ENCODE data around the gene NME8.

Gene NME8

GRCh38 chr7:37853468-37853867 is 5.1 kb downstream of the NME8 start:
- Histone ChIP-seq H3K9me3 (replicated peaks; ENCODE audit: insufficient read depth, low read length) (no peaks in the 10 kb centered on the region), H3K4me1 (ENCODE audit: low read length) (no peaks in the 10 kb centered on the region), H3F3A (ENCODE audit: insufficient read depth, low read length) (no peaks in the 10 kb centered on the region), H3K9me2 (replicated peaks; ENCODE audit: insufficient read depth, low read length) (no peaks in the 10 kb centered on the region), H3K9ac (ENCODE audit: low read length) (no peak overlapping the region), H3K4me3 (ENCODE audit: low read length) (no peak overlapping the region), H3K4me2 (ENCODE audit: low read depth, low read length) (no peak overlapping the region), H3K27me3 (replicated peaks; ENCODE audit: insufficient read depth, low read length) (no peaks in the 10 kb centered on the region), H2AFZ (ENCODE audit: low read length) (no peak overlapping the region), H3K27ac (ENCODE audit: low read length) (no peak overlapping the region), H3K79me2 (ENCODE audit: low read length) (no peaks in the 10 kb centered on the region), H3K36me3 (replicated peaks; ENCODE audit: insufficient read depth, low read length) (no peaks in the 10 kb centered on the region), H4K20me1 (ENCODE audit: insufficient read depth, low read length) (no peaks in the 10 kb centered on the region)
- DNase-seq = peak; percentile 59
- TF ChIP-seq EZH2phosphoT487 (IDR thresholded peaks at IDR 0.05; ENCODE audit: low read length) = no peak
- TF ChIP-seq, protein P1, sequence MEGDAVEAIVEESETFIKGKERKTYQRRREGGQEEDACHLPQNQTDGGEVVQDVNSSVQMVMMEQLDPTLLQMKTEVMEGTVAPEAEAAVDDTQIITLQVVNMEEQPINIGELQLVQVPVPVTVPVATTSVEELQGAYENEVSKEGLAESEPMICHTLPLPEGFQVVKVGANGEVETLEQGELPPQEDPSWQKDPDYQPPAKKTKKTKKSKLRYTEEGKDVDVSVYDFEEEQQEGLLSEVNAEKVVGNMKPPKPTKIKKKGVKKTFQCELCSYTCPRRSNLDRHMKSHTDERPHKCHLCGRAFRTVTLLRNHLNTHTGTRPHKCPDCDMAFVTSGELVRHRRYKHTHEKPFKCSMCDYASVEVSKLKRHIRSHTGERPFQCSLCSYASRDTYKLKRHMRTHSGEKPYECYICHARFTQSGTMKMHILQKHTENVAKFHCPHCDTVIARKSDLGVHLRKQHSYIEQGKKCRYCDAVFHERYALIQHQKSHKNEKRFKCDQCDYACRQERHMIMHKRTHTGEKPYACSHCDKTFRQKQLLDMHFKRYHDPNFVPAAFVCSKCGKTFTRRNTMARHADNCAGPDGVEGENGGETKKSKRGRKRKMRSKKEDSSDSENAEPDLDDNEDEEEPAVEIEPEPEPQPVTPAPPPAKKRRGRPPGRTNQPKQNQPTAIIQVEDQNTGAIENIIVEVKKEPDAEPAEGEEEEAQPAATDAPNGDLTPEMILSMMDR (IDR thresholded peaks at IDR 0.05; ENCODE audit: low read length) = peak; percentile 66

DNA sequence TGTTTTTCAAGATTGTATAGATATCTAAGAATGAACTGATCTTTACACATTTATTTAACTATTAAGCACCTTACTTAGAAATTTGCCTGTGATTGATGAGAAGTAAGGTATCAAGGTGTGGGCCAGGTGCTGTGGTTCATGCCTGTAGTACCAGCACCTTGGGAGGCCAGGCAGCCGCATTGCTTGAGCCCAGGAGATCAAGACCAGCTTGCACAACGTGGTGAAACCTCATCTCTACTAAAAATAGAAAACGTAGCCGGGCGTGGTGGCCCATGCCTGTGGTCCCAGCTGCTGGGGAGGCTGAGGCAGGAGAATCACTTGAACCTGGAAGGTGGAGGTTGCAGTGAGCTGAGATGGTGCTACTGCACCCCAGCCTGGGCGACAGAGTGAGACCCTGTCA is 33.7 kb downstream of the NME8 start:
- no peak for DNase-seq
- no peaks in the 10 kb centered on the region for H3K9me3 ChIP-seq (replicated peaks; ENCODE audit: insufficient read depth, low read length)
- no peaks in the 10 kb centered on the region for H3K27me3 ChIP-seq (replicated peaks; ENCODE audit: insufficient read depth, low read length)
- no peak overlapping the region for H2AFZ ChIP-seq (ENCODE audit: low read length)
- no peaks in the 10 kb centered on the region for H3K36me3 ChIP-seq (replicated peaks; ENCODE audit: insufficient read depth, low read length)
- no peaks in the 10 kb centered on the region for H3K9me2 ChIP-seq (replicated peaks; ENCODE audit: insufficient read depth, low read length)
- H3K4me3 ChIP-seq (ENCODE audit: low read length) = no peak overlapping the region
- H4K20me1 ChIP-seq (ENCODE audit: insufficient read depth, low read length) = no peaks in the 10 kb centered on the region
- H3K9ac ChIP-seq (ENCODE audit: low read length) = no peak overlapping the region
- H3K4me1 ChIP-seq (ENCODE audit: low read length) = no peaks in the 10 kb centered on the region
- H3K79me2 ChIP-seq (ENCODE audit: low read length) = no peaks in the 10 kb centered on the region
- no peak overlapping the region for H3K4me2 ChIP-seq (ENCODE audit: low read depth, low read length)
- no peaks in the 10 kb centered on the region for H3F3A ChIP-seq (ENCODE audit: insufficient read depth, low read length)
- no peak overlapping the region for H3K27ac ChIP-seq (ENCODE audit: low read length)
- TF ChIP-seq, protein P1 (IDR thresholded peaks at IDR 0.05; ENCODE audit: low read length) = no peak
- TF ChIP-seq EZH2phosphoT487 (IDR thresholded peaks at IDR 0.05; ENCODE audit: low read length) = no peak
- TF ChIP-seq EZH2 (optimal IDR thresholded peaks at IDR 0.05; ENCODE audit: low read depth, low read length) = no peak

DNA sequence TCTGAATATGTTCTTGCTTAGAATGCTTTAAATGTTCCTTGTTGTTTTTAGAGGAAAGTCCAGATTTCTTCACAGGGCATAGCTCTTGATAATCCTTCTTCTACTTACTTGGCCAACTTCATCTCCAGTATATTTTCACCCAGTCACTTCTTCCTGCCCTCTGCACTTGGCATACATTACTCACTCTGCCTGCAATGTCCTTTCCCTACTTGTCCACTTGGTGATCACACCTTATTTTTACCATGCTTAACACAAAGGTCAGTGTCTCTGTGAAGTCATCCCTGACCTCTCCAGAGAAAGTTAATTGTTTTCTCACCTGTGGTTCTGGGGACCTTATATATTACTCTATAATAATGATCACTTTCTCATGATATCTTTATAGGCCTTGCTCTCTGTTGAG is 45.0 kb downstream of the NME8 start:
- H3K27me3 ChIP-seq (replicated peaks; ENCODE audit: insufficient read depth, low read length) = no peaks in the 10 kb centered on the region
- no peak overlapping the region for H3K9ac ChIP-seq (ENCODE audit: low read length)
- TF ChIP-seq EZH2phosphoT487 (IDR thresholded peaks at IDR 0.05; ENCODE audit: low read length) (no peak), EZH2 (optimal IDR thresholded peaks at IDR 0.05; ENCODE audit: low read depth, low read length) (no peak)
- TF ChIP-seq, protein P1 (IDR thresholded peaks at IDR 0.05; ENCODE audit: low read length) = no peak
- H3K4me1 ChIP-seq (ENCODE audit: low read length) = no peaks in the 10 kb centered on the region
- no peaks in the 10 kb centered on the region for H3F3A ChIP-seq (ENCODE audit: insufficient read depth, low read length)
- H3K4me2 ChIP-seq (ENCODE audit: low read depth, low read length) = no peak overlapping the region
- H3K79me2 ChIP-seq (ENCODE audit: low read length) = no peaks in the 10 kb centered on the region
- H3K36me3 ChIP-seq (replicated peaks; ENCODE audit: insufficient read depth, low read length) = no peaks in the 10 kb centered on the region
- no peak for DNase-seq
- no peak overlapping the region for H2AFZ ChIP-seq (ENCODE audit: low read length)
- H3K4me3 ChIP-seq (ENCODE audit: low read length) = no peak overlapping the region
- H4K20me1 ChIP-seq (ENCODE audit: insufficient read depth, low read length) = no peaks in the 10 kb centered on the region
- H3K9me2 ChIP-seq (replicated peaks; ENCODE audit: insufficient read depth, low read length) = no peaks in the 10 kb centered on the region
- H3K9me3 ChIP-seq (replicated peaks; ENCODE audit: insufficient read depth, low read length) = no peaks in the 10 kb centered on the region
- no peak overlapping the region for H3K27ac ChIP-seq (ENCODE audit: low read length)
